NCI-H187 (cell line): ENCODE results near the gene XCR1.
"Not testable (repeated sequence)": the region's sequence is repeated elsewhere in the genome, so short reads cannot be mapped to it uniquely, and the experiment has no call there.

Experiments used
- DNase-seq, 2 experiments: peaks; one replicate each; lab custom pipeline; 2025; lab: John Stamatoyannopoulos, UW

XCR1 gene

GRCh38 chr3:46003706-46004105 lies 23.6 kb downstream of the XCR1 start:
- not testable (repeated sequence) for DNase-seq

- DNase-seq = no peak
These were observed 26.1 kb downstream of the XCR1 start for GRCh38 chr3:46001178-46001577.

- no peak for DNase-seq
These were observed 29.3 kb downstream of the XCR1 start for GRCh38 chr3:45997942-45998341.

GRCh38 chr3:45997499-45997898 lies 29.8 kb downstream of the XCR1 start:
- not testable (repeated sequence) for DNase-seq

- peak; percentile 17 to 49 for DNase-seq
These were observed 31.8 kb downstream of the XCR1 start, which contains the start of gene FYCO1 for GRCh38 chr3:45995236-45996192. Gene FYCO1 (minus strand): TSS chr3:45995824. CDS start chr3:45984910, 10,914 bp downstream.

- DNase-seq = no peak
These were observed 32.7 kb downstream of the XCR1 start for GRCh38 chr3:45994419-45995235.

- no peak for DNase-seq
These were observed 33.8 kb downstream of the XCR1 start for GRCh38 chr3:45993421-45994027.

GRCh38 chr3:45992821-45993221 lies 34.5 kb downstream of the XCR1 start:
- DNase-seq = no peak

GRCh38 chr3:45992133-45992729 lies 35.1 kb downstream of the XCR1 start:
- no peak for DNase-seq

- DNase-seq = no peak
These were observed 35.9 kb downstream of the XCR1 start for GRCh38 chr3:45991341-45991740.

GRCh38 chr3:45990181-45990580 lies 37.1 kb downstream of the XCR1 start:
- no peak for DNase-seq

- no peak for DNase-seq
These were observed 38.5 kb downstream of the XCR1 start for GRCh38 chr3:45988804-45989203.

- no peak for DNase-seq
These were observed 38.9 kb downstream of the XCR1 start for GRCh38 chr3:45988362-45988761.

- no peak for DNase-seq
These were observed 39.7 kb downstream of the XCR1 start for GRCh38 chr3:45987368-45988291.

GRCh38 chr3:45986303-45986982 lies 40.8 kb downstream of the XCR1 start:
- no peak for DNase-seq

- no peak for DNase-seq
These were observed 41.6 kb downstream of the XCR1 start for GRCh38 chr3:45985532-45986302.

- no peak for DNase-seq
These were observed 42.7 kb downstream of the XCR1 start for GRCh38 chr3:45984331-45985312.

- DNase-seq = no peak
These were observed 43.5 kb downstream of the XCR1 start for GRCh38 chr3:45983770-45984169.
